Upper lobe of left lung (tissue), 6 donors: ENCODE measurements around the gene RNF180. TPM values are rescaled to one million over a fixed set of nuclear protein-coding genes. Genes with fewer than 3 reads are reported as not detected.

Experiments used
- ATAC-seq, 2 donors: fragments of 200-7000 bp; cut with Tn5 transposase; one replicate each; pipeline ENCODE4 v1.9.1; 2022; ENCODE audit warnings: mild to moderate bottlenecking in 2 of 2, moderate library complexity in 2 of 2; ENCODE audit not compliant: low FRiP score in 2 of 2
- DNase-seq, 2 donors: peaks; one replicate each; pipeline ENCODE4 v3.0.0-alpha.2; 2019 to 2020
- H3K27ac ChIP-seq, 4 donors: fragments of 200-600 bp; sonication (generic); one replicate each; pipeline ENCODE4 v1.5.1; 2016 to 2019
- H3K27me3 ChIP-seq, 4 donors: fragments of 200-600 bp; sonication (generic); one replicate each; pipeline ENCODE4 v1.5.1; 2017 to 2019
- H3K36me3 ChIP-seq, 4 donors: fragments of 200-600 bp; sonication (generic); one replicate each; pipeline ENCODE4 v1.5.1; 2016 to 2019
- H3K4me1 ChIP-seq, 4 donors: fragments of 200-600 bp; sonication (generic); one replicate each; pipeline ENCODE4 v1.5.1; 2018 to 2019
- H3K4me3 ChIP-seq, 4 donors: fragments of 200-600 bp; sonication (generic); one replicate each; pipeline ENCODE4 v1.5.1; 2017 to 2019; ENCODE audit warnings: mild to moderate bottlenecking in 2 of 4, moderate library complexity in 1 of 4
- H3K9me3 ChIP-seq, 4 donors: fragments of 200-600 bp; sonication (generic); one replicate each; pipeline ENCODE4 v1.5.1; 2018 to 2019
- CTCF ChIP-seq, 6 experiments: fragments of 450-650 bp in 4 of 6; fragments of 200-600 bp in 2 of 6; sonication (generic) in 2 of 6; IDR thresholded peaks; one replicate each; pipeline ENCODE4 v1.5.1; 2016 to 2019; ENCODE audit warnings: antibody characterized with exemption in 6 of 6
- EP300 ChIP-seq, 4 donors: sonication (generic); formaldehyde crosslinking; IDR thresholded peaks; one replicate each; pipeline ENCODE4 v1.5.1; 2017; ENCODE audit warnings: antibody characterized with exemption in 4 of 4, control low read depth in 2 of 4
- POLR2A ChIP-seq, 4 donors: fragments of 450-650 bp; IDR thresholded peaks; one replicate each; pipeline ENCODE4 v1.5.1; 2016 to 2017; ENCODE audit warnings: antibody characterized with exemption in 4 of 4, mild to moderate bottlenecking in 2 of 4
- POLR2AphosphoS5 ChIP-seq, 2 donors: sonication (generic); formaldehyde crosslinking; IDR thresholded peaks; one replicate each; pipeline ENCODE4 v1.5.1; 2017; ENCODE audit warnings: antibody characterized with exemption in 2 of 2
- WGBS, 2 donors: methylation state at CpG; one replicate each; pipeline ENCODE4 v1.1.5; 2017 to 2018; 5-methylcytosine and 5-hydroxymethylcytosine counted together
- total RNA-seq, 6 donors: library from RNA; depleted of rRNA in 4 of 6; stranded (reverse); fragments of >200 nt in 4 of 6; gene quantifications; one replicate each; pipeline versions ENCODE4 v1.1.0 to v1.2.1, GENCODE V29; 2016 to 2021
- donor health status: DM: no; HTN: no; CAD: no; lungs with moderate emphysema.
- donor health status: DM: no; HTN: yes; CAD: no; lungs with severe emphysema.

Gene RNF180
- total RNA-seq, 6 donors from 2014 or later, result 5.0 to 17.4 (median 9.7) TPM

- peaks cover 0 to 12% (median 2%) of the 10 kb centered on the region in 4 donors for H3K9me3 ChIP-seq
- H3K36me3 ChIP-seq, result no peaks in the 10 kb centered on the region
- TF ChIP-seq EP300 (IDR thresholded peaks at IDR 0.05), result no peak
- no peak for TF ChIP-seq CTCF (IDR thresholded peaks at IDR 0.05)
- TF ChIP-seq POLR2AphosphoS5 (IDR thresholded peaks at IDR 0.05), result no peak
- no peak for TF ChIP-seq POLR2A (IDR thresholded peaks at IDR 0.05)
- ATAC-seq (no peak), DNase-seq (no peak)
- H3K27me3 ChIP-seq, result no peaks in the 10 kb centered on the region
- H3K27ac ChIP-seq, result no peak overlapping the region
- H3K4me3 ChIP-seq, result no peak overlapping the region
- H3K4me1 ChIP-seq, result peaks cover 0 to 7% (median 2%) of the 10 kb centered on the region in 4 donors
Observed at GRCh38 chr5:64149268-64149667, 16.4 kb upstream of the RNF180 start.

GRCh38 chr5:64149857-64150521 is 15.7 kb upstream of the RNF180 start:
- H3K27me3 ChIP-seq, result no peaks in the 10 kb centered on the region
- ATAC-seq (no peak), DNase-seq (peak in 1 of 2 donors; percentile 75)
- no peak overlapping the region for H3K27ac ChIP-seq
- H3K36me3 ChIP-seq, result no peaks in the 10 kb centered on the region
- peaks cover 0 to 7% (median 0%) of the 10 kb centered on the region in 4 donors for H3K4me1 ChIP-seq
- H3K9me3 ChIP-seq, result peaks cover 0 to 12% (median 2%) of the 10 kb centered on the region in 4 donors
- 95 to 100% methylated on average over 2 to 30 of the region's 33 CpGs for WGBS, 2 donors
- TF ChIP-seq EP300 (IDR thresholded peaks at IDR 0.05), result no peak
- TF ChIP-seq POLR2AphosphoS5 (IDR thresholded peaks at IDR 0.05), result no peak
- TF ChIP-seq POLR2A (IDR thresholded peaks at IDR 0.05), result no peak
- no peak for TF ChIP-seq CTCF (IDR thresholded peaks at IDR 0.05)
- no peak overlapping the region for H3K4me3 ChIP-seq

GRCh38 chr5:64156261-64156660 is 9.4 kb upstream of the RNF180 start:
- TF ChIP-seq POLR2A (IDR thresholded peaks at IDR 0.05) (no peak), CTCF (IDR thresholded peaks at IDR 0.05) (no peak), POLR2AphosphoS5 (IDR thresholded peaks at IDR 0.05) (no peak), EP300 (IDR thresholded peaks at IDR 0.05) (no peak)
- no peak for ATAC-seq
- Histone ChIP-seq H3K9me3 (peaks cover 0 to 12% (median 2%) of the 10 kb centered on the region in 4 donors), H3K4me3 (no peak overlapping the region), H3K27me3 (no peaks in the 10 kb centered on the region), H3K36me3 (no peaks in the 10 kb centered on the region), H3K27ac (no peak overlapping the region), H3K4me1 (no peaks in the 10 kb centered on the region)
- WGBS, 2 donors, result 86 to 89% methylated on average over 1 of the region's 1 CpG
- no peak for DNase-seq

GRCh38 chr5:64158827-64159226 is 6.8 kb upstream of the RNF180 start:
- Histone ChIP-seq H3K4me3 (no peak overlapping the region), H3K9me3 (peaks cover 0 to 2% (median under 1%) of the 10 kb centered on the region in 4 donors), H3K27ac (no peak overlapping the region), H3K36me3 (no peaks in the 10 kb centered on the region), H3K4me1 (peaks cover 0 to 3% (median 0%) of the 10 kb centered on the region in 4 donors), H3K27me3 (no peaks in the 10 kb centered on the region)
- 90 to 96% methylated on average over 2 of the region's 2 CpGs for WGBS, 2 donors
- TF ChIP-seq POLR2A (IDR thresholded peaks at IDR 0.05), result no peak
- no peak for TF ChIP-seq POLR2AphosphoS5 (IDR thresholded peaks at IDR 0.05)
- no peak for TF ChIP-seq CTCF (IDR thresholded peaks at IDR 0.05)
- TF ChIP-seq EP300 (IDR thresholded peaks at IDR 0.05), result no peak
- DNase-seq, result no peak
- ATAC-seq, result no peak

- ATAC-seq (no peak), DNase-seq (no peak)
- H3K36me3 ChIP-seq, result no peaks in the 10 kb centered on the region
- no peaks in the 10 kb centered on the region for H3K9me3 ChIP-seq
- H3K4me3 ChIP-seq, result no peak overlapping the region
- 96% methylated on average over 6 of the region's 6 CpGs for WGBS, 2 donors
- TF ChIP-seq POLR2A (IDR thresholded peaks at IDR 0.05) (no peak), POLR2AphosphoS5 (IDR thresholded peaks at IDR 0.05) (no peak), EP300 (IDR thresholded peaks at IDR 0.05) (no peak), CTCF (IDR thresholded peaks at IDR 0.05) (no peak)
- H3K27me3 ChIP-seq, result no peaks in the 10 kb centered on the region
- no peak overlapping the region for H3K27ac ChIP-seq
- peaks cover 0 to 7% (median 0%) of the 10 kb centered on the region in 4 donors for H3K4me1 ChIP-seq
Observed at GRCh38 chr5:64160201-64160600, 5.4 kb upstream of the RNF180 start.
